Heart left ventricle (tissue), 16 donors: Measurements from ENCODE around the gene HOXB7. TPM values are rescaled to one million over a fixed set of nuclear protein-coding genes. Genes with fewer than 3 reads are reported as not detected.

Source experiments
- ATAC-seq, 4 donors: fragments of 200-7000 bp; cut with Tn5 transposase; one replicate each; pipeline ENCODE4 v1.9.1; 2020 to 2022; ENCODE audit warnings: moderate library complexity in 4 of 4, mild to moderate bottlenecking in 3 of 4, moderate number of reproducible peaks in 1 of 4
- DNase-seq, 5 donors: peaks; one replicate each; pipeline ENCODE4 v3.0.0-alpha.2; 2020
- H3K27ac ChIP-seq, 12 donors: fragments of 200-600 bp; sonication (generic) in 4 of 12; one replicate each; pipeline versions ENCODE4 v1.5.0 to v1.8.0; 2016 to 2022; ENCODE audit warnings: mild to moderate bottlenecking in 2 of 12
- H3K27me3 ChIP-seq, 9 donors: fragments of 200-600 bp; sonication (generic) in 2 of 9; one replicate each; pipeline versions ENCODE4 v1.5.1 to v1.8.0; 2016 to 2022; ENCODE audit warnings: mild to moderate bottlenecking in 3 of 9
- H3K36me3 ChIP-seq, 9 donors: fragments of 200-600 bp; sonication (generic) in 2 of 9; one replicate each; pipeline versions ENCODE4 v1.5.0 to v1.8.0; 2018 to 2022; ENCODE audit warnings: mild to moderate bottlenecking in 2 of 9
- H3K4me1 ChIP-seq, 12 donors: fragments of 200-600 bp; sonication (generic) in 4 of 12; one replicate each; pipeline versions ENCODE4 v1.5.0 to v1.8.0; 2016 to 2022; ENCODE audit warnings: mild to moderate bottlenecking in 3 of 12
- H3K4me3 ChIP-seq, 12 donors: fragments of 200-600 bp; sonication (generic) in 4 of 12; one replicate each; pipeline versions ENCODE4 v1.5.0 to v1.8.0; 2017 to 2022; ENCODE audit warnings: mild to moderate bottlenecking in 9 of 12, moderate library complexity in 4 of 12
- H3K9me3 ChIP-seq, 12 donors: fragments of 200-600 bp; sonication (generic) in 4 of 12; one replicate each; pipeline versions ENCODE4 v1.5.0 to v1.8.0; 2016 to 2022; ENCODE audit warnings: mild to moderate bottlenecking in 1 of 12
- CTCF ChIP-seq, 12 donors: fragments of 200-600 bp; sonication (generic) in 4 of 12; IDR thresholded peaks; one replicate each; pipeline versions ENCODE4 v1.5.0 to v1.8.0; 2018 to 2022; ENCODE audit warnings: antibody characterized with exemption in 12 of 12, mild to moderate bottlenecking in 5 of 12
- POLR2A ChIP-seq, 2 donors: fragments of 450-650 bp; IDR thresholded peaks; one replicate each; pipeline ENCODE4 v1.6.1; 2017; ENCODE audit warnings: antibody characterized with exemption in 2 of 2, mild to moderate bottlenecking in 2 of 2, moderate library complexity in 2 of 2
- WGBS, 4 donors: extraction: QIAGEN DNeasy Blood & Tissue Kit in 2 of 4; methylation state at CpG; one replicate each; pipeline versions ENCODE4 v1.1.5 to v1.1.7; 2013 to 2018; 5-methylcytosine and 5-hydroxymethylcytosine counted together
- intact Hi-C, 10 donors: fragments of 100-400 bp; cut with DNase I; formaldehyde crosslinking; loops; one replicate each; pipeline versions ENCODE4 v1.11.1 to v1.14.2; 2022
- polyA plus RNA-seq, 2 donors: library from polyadenylated mRNA; stranded (reverse); fragments of 200-250 nt; gene quantifications; one replicate each; pipeline ENCODE4 v1.2.3, GENCODE V29; 2013
- total RNA-seq, 9 donors: library from RNA; depleted of rRNA in 2 of 9; stranded (reverse); fragments of >200 nt in 2 of 9; fragmentation: NEBNext Ultra II Directional in 3 of 9; extraction: Animal tissue kit (Norgen Biotek cat#: 25700) in 3 of 9; gene quantifications; one replicate each; pipeline versions ENCODE4 v1.1.0 to v1.2.4, GENCODE V29; 2016 to 2023
- donor health status: ischemic (EF 13 %, LVEDD 7.1; RV severe dilation, severe dysfunction).
- donor health status: healthy with polysubstance abuse.
- donor health status: DM: no; HTN: yes; CAD: no.
- donor health status: DM: no; HTN: no; CAD: no.
- donor health status: ischemic (EF 25% LVEDD 6.9; RV normal size, moderate dysfunction).
- donor health status: ischemic (EF 25% LVEDD 5.7; RV mildly dilated, moderate dysfunction).
- donor health status: healthy.
- donor health status: DM: yes; HTN: yes; CAD: no.
- donor health status: ischemic (EF 35%, LVEDD 5.7; RV mildly dilated, moderate dysfunction).
- donor health status: nonischemic (EF 11% LVEDD 7.7; RV severe dilation, severe dysfunction).
- donor health status: DM: yes; HTN: yes; CAD: no.
- donor health status: PGD.
- donor health status: ischemic (EF 29% LVEDD 5.4; RV normal size, mild dysfunction).
- donor health status: nonischemic (EF 23%, LVEDD 6.1; RV moderate dilation, normal function).

HOXB7 gene
- total and polyA plus RNA-seq, 11 donors, result 0.12 to 0.88 (median 0.40) TPM; not detected in 5

- Histone ChIP-seq H3K27ac (peak overlapping the region in 1 of 12 donors; percentile 97), H3K4me1 (peaks cover 0 to 53% (median 13%) of the 10 kb centered on the region in 12 donors), H3K9me3 (no peaks in the 10 kb centered on the region), H3K4me3 (no peak overlapping the region), H3K27me3 (peaks cover 49 to 100% (median 91%) of the 10 kb centered on the region in 9 donors), H3K36me3 (no peaks in the 10 kb centered on the region)
- 17 to 50% (median 39%) methylated on average over 10 of the region's 10 CpGs for WGBS, 4 donors
- DNase-seq (no peak), ATAC-seq (no peak)
- intact Hi-C loops, result no loop called here
- TF ChIP-seq CTCF (IDR thresholded peaks at IDR 0.05) (no peak), POLR2A (IDR thresholded peaks at IDR 0.05) (no peak)
Observed at GRCh38 chr17:48589060-48589830, 21.6 kb downstream of the HOXB7 start.

GRCh38 chr17:48588528-48588927 lies 22.3 kb downstream of the HOXB7 start:
- H3K4me3 ChIP-seq, result no peak overlapping the region
- 28 to 46% (median 37%) methylated on average over 2 of the region's 2 CpGs for WGBS, 4 donors
- no peaks in the 10 kb centered on the region for H3K9me3 ChIP-seq
- no peaks in the 10 kb centered on the region for H3K36me3 ChIP-seq
- TF ChIP-seq POLR2A (IDR thresholded peaks at IDR 0.05), result no peak
- no peak for TF ChIP-seq CTCF (IDR thresholded peaks at IDR 0.05)
- H3K4me1 ChIP-seq, result peaks cover 0 to 48% (median 13%) of the 10 kb centered on the region in 12 donors
- ATAC-seq (no peak), DNase-seq (no peak)
- peak overlapping the region in 1 of 12 donors; percentile 97 for H3K27ac ChIP-seq
- H3K27me3 ChIP-seq, result peaks cover 47 to 100% (median 93%) of the 10 kb centered on the region in 9 donors
- intact Hi-C loops, result no loop called here

- TF ChIP-seq POLR2A (IDR thresholded peaks at IDR 0.05) (no peak), CTCF (IDR thresholded peaks at IDR 0.05) (no peak)
- 31 to 59% (median 44%) methylated on average over 2 of the region's 2 CpGs for WGBS, 4 donors
- no peaks in the 10 kb centered on the region for H3K36me3 ChIP-seq
- peaks cover 0 to 43% (median 13%) of the 10 kb centered on the region in 12 donors for H3K4me1 ChIP-seq
- no peaks in the 10 kb centered on the region for H3K9me3 ChIP-seq
- ATAC-seq, result no peak
- intact Hi-C loops, result no loop called here
- no peak for DNase-seq
- H3K27ac ChIP-seq, result peak overlapping the region in 1 of 12 donors; percentile 97
- H3K27me3 ChIP-seq, result peaks cover 44 to 100% (median 93%) of the 10 kb centered on the region in 9 donors
- H3K4me3 ChIP-seq, result no peak overlapping the region
Observed at GRCh38 chr17:48588074-48588415, 22.8 kb downstream of the HOXB7 start.

- TF ChIP-seq POLR2A (IDR thresholded peaks at IDR 0.05) (no peak), CTCF (IDR thresholded peaks at IDR 0.05) (no peak)
- WGBS, 4 donors, result 27 to 37% (median 32%) methylated on average over 5 of the region's 5 CpGs
- no peak overlapping the region for H3K4me3 ChIP-seq
- H3K4me1 ChIP-seq, result peaks cover 0 to 40% (median 13%) of the 10 kb centered on the region in 12 donors
- no peaks in the 10 kb centered on the region for H3K9me3 ChIP-seq
- DNase-seq (no peak), ATAC-seq (no peak)
- intact Hi-C loops, result no loop called here
- peak overlapping the region in 1 of 12 donors; percentile 97 for H3K27ac ChIP-seq
- H3K27me3 ChIP-seq, result peaks cover 46 to 100% (median 93%) of the 10 kb centered on the region in 9 donors
- H3K36me3 ChIP-seq, result no peaks in the 10 kb centered on the region
Observed at GRCh38 chr17:48587276-48588073, 23.3 kb downstream of the HOXB7 start.
